OCI-LY3 (cell line): ENCODE data around the gene HMGN4.
"Not testable (repeated sequence)": the region's sequence is repeated elsewhere in the genome, so short reads cannot be mapped to it uniquely, and the experiment has no call there.

Experiments
- EZH2phosphoT487 ChIP-seq: fragments of 200-600 bp; shearing (Covaris generic); IDR thresholded peaks from 2 replicates; pipeline ENCODE4 v1.6.1; 2018; ENCODE audit warnings: antibody characterized with exemption, mixed run types, low read depth
- TF ChIP-seq, protein P1 (sequence below): fragments of 200-600, 300-600 bp; sonication (generic); IDR thresholded peaks from 2 replicates; pipeline ENCODE4 v1.5.1; 2014; ENCODE audit warnings: antibody characterized with exemption, low read length, low read depth

GRCh38 chr6:26524314-26524713 is 13.9 kb upstream of the HMGN4 start:
- TF ChIP-seq, protein P1, sequence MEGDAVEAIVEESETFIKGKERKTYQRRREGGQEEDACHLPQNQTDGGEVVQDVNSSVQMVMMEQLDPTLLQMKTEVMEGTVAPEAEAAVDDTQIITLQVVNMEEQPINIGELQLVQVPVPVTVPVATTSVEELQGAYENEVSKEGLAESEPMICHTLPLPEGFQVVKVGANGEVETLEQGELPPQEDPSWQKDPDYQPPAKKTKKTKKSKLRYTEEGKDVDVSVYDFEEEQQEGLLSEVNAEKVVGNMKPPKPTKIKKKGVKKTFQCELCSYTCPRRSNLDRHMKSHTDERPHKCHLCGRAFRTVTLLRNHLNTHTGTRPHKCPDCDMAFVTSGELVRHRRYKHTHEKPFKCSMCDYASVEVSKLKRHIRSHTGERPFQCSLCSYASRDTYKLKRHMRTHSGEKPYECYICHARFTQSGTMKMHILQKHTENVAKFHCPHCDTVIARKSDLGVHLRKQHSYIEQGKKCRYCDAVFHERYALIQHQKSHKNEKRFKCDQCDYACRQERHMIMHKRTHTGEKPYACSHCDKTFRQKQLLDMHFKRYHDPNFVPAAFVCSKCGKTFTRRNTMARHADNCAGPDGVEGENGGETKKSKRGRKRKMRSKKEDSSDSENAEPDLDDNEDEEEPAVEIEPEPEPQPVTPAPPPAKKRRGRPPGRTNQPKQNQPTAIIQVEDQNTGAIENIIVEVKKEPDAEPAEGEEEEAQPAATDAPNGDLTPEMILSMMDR = not testable (repeated sequence)
- not testable (repeated sequence) for TF ChIP-seq EZH2phosphoT487
